CD8-positive, alpha-beta memory T cell (primary cell): ENCODE results near the gene SLC2A13. TPM values are rescaled to one million over a fixed set of nuclear protein-coding genes. Genes with fewer than 3 reads are reported as not detected.
A peak's percentile ranks its signal among the peaks of the same experiment; 100 is the strongest.
"Not testable (repeated sequence)": the region's sequence is repeated elsewhere in the genome, so short reads cannot be mapped to it uniquely, and the experiment has no call there.

Source experiments
- CTCF ChIA-PET: fragments of 350-600 bp; sonication (Branson Sonifier 250); formaldehyde crosslinking; loops from one replicate; lab custom pipeline; 2021; ENCODE audit warnings: antibody characterized with exemption; lab: Charles Lee
- POLR2A ChIA-PET: fragments of 350-600 bp; sonication (Branson Sonifier 250); formaldehyde crosslinking; loops from one replicate; lab custom pipeline; 2021; ENCODE audit warnings: antibody characterized with exemption; lab: Charles Lee
- DNase-seq, 5 donors: peaks; one replicate each; pipeline versions ENCODE4 v3.0.0 to v3.0.0-alpha.2; 2020 to 2022; ENCODE audit warnings: mixed read lengths in 1 of 5
- H3K27ac ChIP-seq: one replicate; pipeline ENCODE4 v1.7.0; 2013; ENCODE audit warnings: low read depth, mild to moderate bottlenecking, low read length, moderate library complexity
- H3K27me3 ChIP-seq: 2 replicates; pipeline ENCODE4 v1.7.0; 2013; ENCODE audit warnings: low read length, mild to moderate bottlenecking; ENCODE audit not compliant: insufficient read depth, poor library complexity, severe bottlenecking
- H3K36me3 ChIP-seq: 2 replicates; pipeline ENCODE4 v1.7.0; 2013; ENCODE audit warnings: mild to moderate bottlenecking, low read length, moderate library complexity; ENCODE audit not compliant: insufficient read depth
- H3K4me1 ChIP-seq: 2 replicates; pipeline ENCODE4 v1.7.0; 2013; ENCODE audit warnings: mild to moderate bottlenecking, low read length, moderate library complexity; ENCODE audit not compliant: insufficient read depth
- H3K4me3 ChIP-seq: 2 replicates; pipeline ENCODE4 v1.7.0; 2013; ENCODE audit warnings: mild to moderate bottlenecking, low read length
- H3K9me3 ChIP-seq: 2 replicates; pipeline ENCODE4 v1.7.0; 2013; ENCODE audit warnings: mild to moderate bottlenecking, low read length
- H3K27ac Mint-ChIP-seq, 8 donors: one replicate each; pipeline ENCODE4 v1.8.0; 2020 to 2021; ENCODE audit warnings: mixed read lengths in 8 of 8, mild to moderate bottlenecking in 6 of 8, inconsistent platforms in 3 of 8, moderate library complexity in 3 of 8
- H3K27me3 Mint-ChIP-seq, 2 donors: one replicate each; pipeline ENCODE4 v1.8.0; 2020 to 2021; ENCODE audit warnings: mixed read lengths in 2 of 2, mild to moderate bottlenecking in 1 of 2, moderate library complexity in 1 of 2
- H3K36me3 Mint-ChIP-seq, 3 donors: one replicate each; pipeline ENCODE4 v1.8.0; 2020 to 2021; ENCODE audit warnings: mixed read lengths in 3 of 3, inconsistent platforms in 1 of 3, mild to moderate bottlenecking in 1 of 3
- H3K4me1 Mint-ChIP-seq, 3 donors: one replicate each; pipeline ENCODE4 v1.8.0; 2020 to 2021; ENCODE audit warnings: mixed read lengths in 3 of 3, inconsistent platforms in 1 of 3, mild to moderate bottlenecking in 1 of 3
- H3K4me3 Mint-ChIP-seq, 7 donors: one replicate each; pipeline ENCODE4 v1.8.0; 2020 to 2021; ENCODE audit warnings: mixed read lengths in 7 of 7, mild to moderate bottlenecking in 6 of 7, moderate library complexity in 4 of 7, inconsistent platforms in 2 of 7
- H3K9me3 Mint-ChIP-seq, 5 donors: one replicate each; pipeline ENCODE4 v1.8.0; 2020 to 2022; ENCODE audit warnings: mixed read lengths in 5 of 5, mild to moderate bottlenecking in 3 of 5, moderate library complexity in 2 of 5, inconsistent platforms in 1 of 5
- polyA plus RNA-seq: library from polyadenylated mRNA; unstranded; fragments of 300-500 nt; fragmentation: Illumina TruSeq; gene quantifications from one replicate; pipeline ENCODE4 v1.2.3, GENCODE V29; 2021
- total RNA-seq, 2 experiments: library from RNA; stranded (reverse); gene quantifications; one replicate each; pipeline ENCODE4 v1.2.3, GENCODE V29; 2021

The SLC2A13 gene
- total and polyA plus RNA-seq, 3 experiments from 2014 or later, result 2.1 to 6.5 (median 6.3) TPM

DNA sequence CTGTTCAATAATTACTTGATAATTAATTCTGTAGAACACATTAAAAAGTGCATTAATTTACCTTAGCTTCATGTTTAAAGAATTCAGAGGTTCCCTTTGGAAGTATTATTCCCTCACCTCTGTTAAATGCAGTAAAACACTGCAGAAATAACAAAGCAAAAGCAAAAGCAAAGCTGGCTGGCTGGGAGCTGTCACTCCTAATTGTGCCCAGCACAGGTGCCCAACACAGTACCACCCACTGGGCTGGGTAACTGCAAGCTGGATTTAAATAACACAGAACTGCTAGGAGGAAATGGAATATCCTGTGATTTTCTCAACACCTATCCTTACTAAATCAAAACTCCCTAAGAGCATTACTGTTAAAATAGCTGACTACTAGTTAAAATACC is 72.6 kb downstream of the SLC2A13 start:
- Mint-ChIP-seq H3K27me3 (no peaks in the 10 kb centered on the region), H3K4me3 (no peak overlapping the region), H3K36me3 (peaks cover 0 to 3% (median 0%) of the 10 kb centered on the region in 3 donors), H3K4me1 (no peaks in the 10 kb centered on the region), H3K27ac (peak overlapping the region in 1 of 8 donors; percentile 35), H3K9me3 (no peaks in the 10 kb centered on the region)
- H3K27ac ChIP-seq, result no peak overlapping the region
- no peaks in the 10 kb centered on the region for H3K27me3 ChIP-seq
- no peaks in the 10 kb centered on the region for H3K9me3 ChIP-seq
- H3K4me3 ChIP-seq, result no peak overlapping the region
- no peaks in the 10 kb centered on the region for H3K4me1 ChIP-seq
- H3K36me3 ChIP-seq, result no peaks in the 10 kb centered on the region
- DNase-seq, result no peak
- POLR2A ChIA-PET, result no interaction called here
- CTCF ChIA-PET, result interaction anchor here (0.8 to 2.0 kb wide), 2 partner anchors 22 to 43 kb away, joined by 3 to 5 read pairs; no protein-coding TSS in a partner anchor

DNA sequence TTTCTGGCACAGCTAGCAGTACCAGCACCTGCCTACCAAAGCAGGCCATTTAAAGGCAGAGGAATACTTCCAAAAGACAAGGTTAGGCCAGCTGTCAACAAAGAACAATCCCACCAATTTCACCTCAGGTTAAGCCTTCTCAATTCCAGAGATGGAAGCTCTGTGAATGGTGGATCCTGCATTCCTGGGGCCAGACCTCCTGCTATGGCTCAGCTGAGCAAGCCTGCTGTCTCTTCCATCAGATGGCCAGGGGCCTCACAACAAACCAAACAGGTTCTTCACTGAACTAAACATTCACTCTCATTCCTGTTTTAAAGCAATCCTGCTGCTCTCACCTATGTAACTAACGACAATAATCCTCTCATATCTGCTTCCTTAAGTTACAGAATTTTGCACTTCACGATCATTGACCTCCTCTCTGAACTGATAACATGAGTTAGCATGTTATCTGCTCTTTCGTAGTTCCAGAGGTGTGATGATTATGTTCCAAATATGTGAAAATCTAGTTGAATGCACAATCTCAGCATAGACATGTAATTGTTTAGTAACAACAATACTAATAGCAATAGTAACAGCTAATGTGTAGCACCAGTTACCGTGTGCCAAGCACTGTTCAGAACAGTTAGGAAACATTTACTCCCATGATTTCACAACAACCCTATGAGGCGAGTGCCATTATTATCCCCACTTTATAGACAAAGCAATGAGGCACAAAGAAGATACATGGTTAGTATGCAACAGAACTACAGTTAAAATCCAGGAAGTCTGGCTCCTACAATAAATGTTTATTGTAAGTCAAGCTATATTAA is 73.2 kb downstream of the SLC2A13 start:
- Mint-ChIP-seq H3K27me3 (no peaks in the 10 kb centered on the region), H3K4me1 (no peaks in the 10 kb centered on the region), H3K27ac (no peak overlapping the region), H3K9me3 (no peaks in the 10 kb centered on the region), H3K36me3 (peaks cover 0 to 7% (median 0%) of the 10 kb centered on the region in 3 donors), H3K4me3 (no peak overlapping the region)
- no peak for DNase-seq
- no peaks in the 10 kb centered on the region for H3K36me3 ChIP-seq
- ChIA-PET CTCF (interaction anchor here (0.8 to 2.0 kb wide), 2 partner anchors 21 to 42 kb away, joined by 3 to 5 read pairs; no protein-coding TSS in a partner anchor), POLR2A (no interaction called here)
- H3K4me1 ChIP-seq, result no peaks in the 10 kb centered on the region
- H3K27ac ChIP-seq, result no peak overlapping the region
- H3K4me3 ChIP-seq, result no peak overlapping the region
- no peaks in the 10 kb centered on the region for H3K9me3 ChIP-seq
- no peaks in the 10 kb centered on the region for H3K27me3 ChIP-seq

DNA sequence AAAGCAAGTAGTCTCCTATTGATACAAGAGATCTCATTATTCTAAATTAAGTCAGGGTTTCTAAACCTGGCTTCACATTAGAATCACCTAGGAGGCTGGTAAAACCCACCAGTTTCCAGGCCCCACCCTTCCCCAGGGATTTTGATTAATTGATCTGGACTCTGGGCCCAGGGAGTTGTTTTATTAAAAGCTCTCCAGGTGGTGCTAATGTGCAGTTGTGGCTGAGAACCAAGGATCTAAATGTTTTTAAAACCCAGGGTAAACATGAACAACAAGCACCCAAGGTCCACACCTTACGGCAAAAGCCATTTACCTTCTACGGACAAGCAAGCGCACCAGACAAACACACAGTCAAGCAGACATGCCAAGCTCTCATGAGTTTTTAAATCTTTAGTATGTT is 73.9 kb downstream of the SLC2A13 start:
- CTCF ChIA-PET, result interaction anchor here (2.0 kb wide), 1 partner anchor 21 kb away, joined by 5 read pairs; no protein-coding TSS in a partner anchor
- no peak overlapping the region for H3K4me3 Mint-ChIP-seq
- H3K9me3 Mint-ChIP-seq, result no peaks in the 10 kb centered on the region
- Histone ChIP-seq H3K4me3 (no peak overlapping the region), H3K27me3 (no peaks in the 10 kb centered on the region), H3K27ac (no peak overlapping the region), H3K36me3 (no peaks in the 10 kb centered on the region), H3K9me3 (no peaks in the 10 kb centered on the region), H3K4me1 (no peaks in the 10 kb centered on the region)
- no peak for DNase-seq
- no peak overlapping the region for H3K27ac Mint-ChIP-seq
- no peaks in the 10 kb centered on the region for H3K4me1 Mint-ChIP-seq
- POLR2A ChIA-PET, result no interaction called here
- no peaks in the 10 kb centered on the region for H3K27me3 Mint-ChIP-seq
- H3K36me3 Mint-ChIP-seq, result peaks cover 0 to 11% (median 0%) of the 10 kb centered on the region in 3 donors

DNA sequence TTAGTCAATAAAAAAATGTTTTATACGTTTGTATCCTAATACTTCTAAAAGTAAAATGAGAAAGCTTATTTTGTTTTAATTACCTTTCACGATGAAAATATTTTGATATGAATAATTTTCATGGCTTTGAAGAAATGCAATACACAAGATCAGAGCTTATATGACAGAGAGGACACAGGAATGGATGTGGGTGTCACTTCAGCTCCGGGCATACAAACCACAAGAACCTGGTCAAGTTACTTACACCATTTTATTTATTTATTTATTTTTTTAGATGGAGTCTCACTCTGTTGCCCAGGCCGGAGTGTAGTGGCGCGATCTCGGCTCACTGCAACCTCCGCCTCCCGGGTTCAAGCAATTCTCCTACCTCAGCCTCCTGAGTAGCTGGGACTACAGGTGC is 74.9 kb downstream of the SLC2A13 start:
- H3K27ac ChIP-seq, H3K4me1 Mint-ChIP-seq, DNase-seq, H3K36me3 ChIP-seq, H3K9me3 ChIP-seq, H3K27ac Mint-ChIP-seq, H3K27me3 ChIP-seq, POLR2A ChIA-PET, H3K4me3 ChIP-seq, H3K4me3 Mint-ChIP-seq, H3K27me3 Mint-ChIP-seq, H3K4me1 ChIP-seq, H3K9me3 Mint-ChIP-seq: not testable (repeated sequence)
- H3K36me3 Mint-ChIP-seq, result peaks cover 0 to 11% (median 0%) of the 10 kb centered on the region in 3 donors
- CTCF ChIA-PET, result interaction anchor here (0.9 kb wide), 1 partner anchor 76 kb away, joined by 3 read pairs; no protein-coding TSS in a partner anchor

DNA sequence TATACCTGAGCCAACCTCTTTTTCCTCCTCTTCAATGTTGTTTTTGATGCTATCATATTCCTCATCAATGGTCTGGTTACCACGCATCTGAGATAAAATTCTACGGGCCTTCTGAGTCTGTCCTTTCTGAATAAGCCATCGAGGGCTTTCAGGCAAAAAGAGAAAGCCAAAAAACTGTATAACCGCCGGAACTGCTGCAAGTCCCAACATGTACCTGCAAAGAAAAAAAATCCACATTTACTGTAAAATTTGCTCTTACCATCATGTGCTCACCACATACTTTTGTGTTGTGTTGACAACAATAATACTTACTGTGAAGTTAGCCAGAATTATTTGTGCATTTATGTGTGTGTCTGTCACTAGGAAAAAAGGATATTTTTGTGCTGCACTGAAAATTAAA is 77.6 kb downstream of the SLC2A13 start:
- no peaks in the 10 kb centered on the region for H3K9me3 Mint-ChIP-seq
- peaks cover 0 to 11% (median 0%) of the 10 kb centered on the region in 3 donors for H3K36me3 Mint-ChIP-seq
- Histone ChIP-seq H3K4me3 (no peak overlapping the region), H3K9me3 (no peaks in the 10 kb centered on the region), H3K4me1 (no peaks in the 10 kb centered on the region), H3K27ac (no peak overlapping the region), H3K27me3 (no peaks in the 10 kb centered on the region), H3K36me3 (no peaks in the 10 kb centered on the region)
- DNase-seq, result no peak
- no peak overlapping the region for H3K27ac Mint-ChIP-seq
- ChIA-PET POLR2A (no interaction called here), CTCF (no interaction called here)
- H3K27me3 Mint-ChIP-seq, result no peaks in the 10 kb centered on the region
- peaks cover 0 to 5% (median 0%) of the 10 kb centered on the region in 3 donors for H3K4me1 Mint-ChIP-seq
- H3K4me3 Mint-ChIP-seq, result no peak overlapping the region

DNA sequence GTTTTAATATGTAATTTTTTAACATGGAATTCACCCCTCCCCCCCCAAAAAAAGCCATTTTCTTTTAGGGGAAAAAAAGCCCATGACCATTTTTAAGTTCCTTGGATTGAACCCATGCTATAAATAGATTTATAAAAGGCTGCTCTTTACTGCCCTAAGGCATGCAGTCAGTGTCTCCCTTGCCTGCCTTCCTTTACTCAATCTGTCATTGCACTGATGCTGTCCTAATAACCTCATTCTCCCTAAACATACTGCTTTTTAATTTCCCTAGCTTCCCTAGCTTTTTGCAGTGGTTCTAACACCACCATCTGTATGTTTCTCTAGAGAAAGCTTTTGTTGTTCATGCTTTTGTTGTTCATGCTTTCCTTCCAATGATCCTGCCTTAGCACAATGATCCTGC is 83.0 kb downstream of the SLC2A13 start:
- Mint-ChIP-seq H3K27ac (peak overlapping the region in 1 of 8 donors; percentile 25), H3K4me3 (no peak overlapping the region), H3K27me3 (no peaks in the 10 kb centered on the region), H3K9me3 (no peaks in the 10 kb centered on the region), H3K36me3 (peaks cover 0 to 10% (median 0%) of the 10 kb centered on the region in 3 donors), H3K4me1 (peaks cover 0 to 5% (median 0%) of the 10 kb centered on the region in 3 donors)
- no peaks in the 10 kb centered on the region for H3K9me3 ChIP-seq
- H3K4me1 ChIP-seq, result no peaks in the 10 kb centered on the region
- H3K27ac ChIP-seq, result no peak overlapping the region
- H3K4me3 ChIP-seq, result no peak overlapping the region
- ChIA-PET POLR2A (no interaction called here), CTCF (interaction anchor here (1.4 kb wide), 1 partner anchor 11 kb away, joined by 5 read pairs; no protein-coding TSS in a partner anchor)
- no peaks in the 10 kb centered on the region for H3K27me3 ChIP-seq
- no peak for DNase-seq
- no peaks in the 10 kb centered on the region for H3K36me3 ChIP-seq

DNA sequence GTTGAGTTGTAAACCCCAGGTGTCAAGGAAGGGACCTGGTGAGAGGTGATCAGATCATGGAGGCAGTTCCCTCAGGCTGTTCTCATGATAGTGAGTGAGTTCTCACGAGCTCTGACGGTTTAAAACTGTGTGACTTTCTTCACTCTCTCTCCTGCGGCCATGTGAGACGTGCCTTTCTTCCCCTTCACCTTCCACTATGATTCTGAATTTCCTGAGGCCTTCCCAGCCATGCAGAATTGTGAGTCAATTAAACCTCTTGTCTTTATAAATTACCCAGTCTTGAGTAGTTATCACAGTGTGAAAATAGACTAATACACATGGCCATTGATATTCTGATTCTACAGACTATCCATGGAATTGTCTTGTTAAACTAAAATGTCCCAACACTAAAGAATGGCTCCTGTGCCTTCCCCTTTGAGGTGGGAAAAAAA is 85.6 kb downstream of the SLC2A13 start:
- POLR2A ChIA-PET, result interaction anchor here (0.7 kb wide), 1 partner anchor 9 kb away, joined by 5 read pairs; no protein-coding TSS in a partner anchor

DNA sequence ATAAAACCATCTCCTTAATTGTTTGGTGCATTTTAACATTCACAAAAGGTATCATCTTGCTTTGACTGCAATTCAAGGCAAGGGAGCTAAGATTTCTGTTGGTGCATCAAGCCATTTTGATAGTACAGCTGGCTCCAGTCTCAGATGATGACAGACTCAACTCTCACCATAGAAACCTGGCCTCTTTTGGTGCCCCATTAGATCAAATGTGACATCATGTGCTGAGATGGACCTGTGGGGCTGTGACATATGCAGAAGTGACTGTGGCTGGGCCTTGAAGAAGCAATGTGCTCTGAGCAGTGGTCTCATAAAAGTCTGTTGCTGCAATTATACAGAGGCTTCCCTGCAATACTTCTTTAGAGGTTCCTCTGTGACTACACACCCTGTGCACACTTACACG is 88.4 kb downstream of the SLC2A13 start:
- Histone ChIP-seq H3K4me3 (no peak overlapping the region), H3K27me3 (no peaks in the 10 kb centered on the region), H3K27ac (no peak overlapping the region), H3K9me3 (no peaks in the 10 kb centered on the region), H3K4me1 (no peaks in the 10 kb centered on the region), H3K36me3 (no peaks in the 10 kb centered on the region)
- Mint-ChIP-seq H3K27me3 (no peaks in the 10 kb centered on the region), H3K4me3 (no peak overlapping the region), H3K36me3 (peaks cover 0 to 3% (median 0%) of the 10 kb centered on the region in 3 donors), H3K27ac (no peak overlapping the region), H3K9me3 (no peaks in the 10 kb centered on the region), H3K4me1 (peaks cover 3 to 9% (median 5%) of the 10 kb centered on the region in 3 donors)
- no peak for DNase-seq
- ChIA-PET POLR2A (no interaction called here), CTCF (interaction anchor here (0.6 kb wide), 1 partner anchor 9 kb away, joined by 3 read pairs; no protein-coding TSS in a partner anchor)

More for the DNA sequence above, 85.6 kb downstream of the SLC2A13 start:
- Mint-ChIP-seq H3K27ac (no peak overlapping the region), H3K4me1 (peaks cover 3 to 9% (median 4%) of the 10 kb centered on the region in 3 donors), H3K36me3 (peaks cover 0 to 3% (median 0%) of the 10 kb centered on the region in 3 donors), H3K4me3 (no peak overlapping the region), H3K27me3 (no peaks in the 10 kb centered on the region), H3K9me3 (no peaks in the 10 kb centered on the region)
- Histone ChIP-seq H3K4me1 (no peaks in the 10 kb centered on the region), H3K4me3 (no peak overlapping the region), H3K27me3 (no peaks in the 10 kb centered on the region), H3K36me3 (no peaks in the 10 kb centered on the region), H3K27ac (no peak overlapping the region), H3K9me3 (no peaks in the 10 kb centered on the region)
- CTCF ChIA-PET, result no interaction called here
- DNase-seq, result no peak
